ENCODE data around the gene PLOD3. TPM values are rescaled to one million over a fixed set of nuclear protein-coding genes. Genes with fewer than 3 reads are reported as not detected.
A peak's percentile ranks its signal among the peaks of the same experiment; 100 is the strongest.
"Not testable (repeated sequence)": the region's sequence is repeated elsewhere in the genome, so short reads cannot be mapped to it uniquely, and the experiment has no call there.

PLOD3 gene
- total RNA-seq = 10 to 100 TPM; 19.5 to 22.7 TPM

GRCh38 chr7:101217388-101218235, at the start of gene PLOD3, which contains the start of gene ZNHIT1:
Gene PLOD3, minus strand, starts transcription at chr7:101217581. Its CDS starts 307 bp downstream, at chr7:101217274.
Gene ZNHIT1, plus strand, starts transcription at chr7:101218165. Its CDS starts 31 bp downstream, at chr7:101218196.
- H3K27ac Mint-ChIP-seq = peak within 1 kb of the TSS; percentile 82
- H3K27me3 Mint-ChIP-seq = no peaks in the 10 kb centered on the region
- peak; percentile 91 for DNase-seq
- peaks cover 33% of the 10 kb centered on the region for H3K4me1 Mint-ChIP-seq
- no peaks in the 10 kb centered on the region for H3K9me3 Mint-ChIP-seq
- peaks cover 14% of the 10 kb centered on the region for H3K36me3 Mint-ChIP-seq
- H3K4me3 Mint-ChIP-seq = peak within 1 kb of the TSS; percentile 94

GRCh38 chr7:101265622-101266516, 48.5 kb upstream of the PLOD3 start:
- no peak for DNase-seq
- Mint-ChIP-seq H3K27ac (no peak overlapping the region), H3K36me3 (no peaks in the 10 kb centered on the region), H3K9me3 (no peaks in the 10 kb centered on the region), H3K4me1 (peaks cover 5% of the 10 kb centered on the region), H3K27me3 (peaks cover 8% of the 10 kb centered on the region), H3K4me3 (no peak overlapping the region)

GRCh38 chr7:101264102-101264706, 46.8 kb upstream of the PLOD3 start:
- DNase-seq, H3K27ac Mint-ChIP-seq, H3K9me3 Mint-ChIP-seq, H3K27me3 Mint-ChIP-seq, H3K4me1 Mint-ChIP-seq, H3K4me3 Mint-ChIP-seq, H3K36me3 Mint-ChIP-seq: not testable (repeated sequence)

- Mint-ChIP-seq H3K9me3 (no peaks in the 10 kb centered on the region), H3K36me3 (no peaks in the 10 kb centered on the region), H3K27ac (no peak overlapping the region)
Measured at GRCh38 chr7:101258243-101258731, 40.9 kb upstream of the PLOD3 start.

GRCh38 chr7:101255796-101256195, 38.4 kb upstream of the PLOD3 start:
- no peaks in the 10 kb centered on the region for H3K9me3 Mint-ChIP-seq

More at GRCh38 chr7:101258243-101258731, 40.9 kb upstream of the PLOD3 start:
- peaks cover 9% of the 10 kb centered on the region for H3K27me3 Mint-ChIP-seq
- no peak overlapping the region for H3K4me3 Mint-ChIP-seq
- no peak for DNase-seq
- no peaks in the 10 kb centered on the region for H3K4me1 Mint-ChIP-seq

GRCh38 chr7:101253199-101253598, 35.8 kb upstream of the PLOD3 start:
- not testable (repeated sequence) for H3K9me3 Mint-ChIP-seq, DNase-seq, H3K27ac Mint-ChIP-seq, H3K27me3 Mint-ChIP-seq, H3K36me3 Mint-ChIP-seq
- Mint-ChIP-seq H3K4me1 (peaks cover 18% of the 10 kb centered on the region), H3K4me3 (peak overlapping the region; percentile 96)

More at GRCh38 chr7:101255796-101256195, 38.4 kb upstream of the PLOD3 start:
- no peak overlapping the region for H3K27ac Mint-ChIP-seq
- H3K4me1 Mint-ChIP-seq = peaks cover 7% of the 10 kb centered on the region
- peaks cover 5% of the 10 kb centered on the region for H3K27me3 Mint-ChIP-seq
- no peak overlapping the region for H3K4me3 Mint-ChIP-seq
- H3K36me3 Mint-ChIP-seq = peaks cover 7% of the 10 kb centered on the region
- DNase-seq = no peak

- DNase-seq = peak; percentile 99
- Mint-ChIP-seq H3K36me3 (peaks cover 14% of the 10 kb centered on the region), H3K27me3 (peaks cover 5% of the 10 kb centered on the region), H3K4me3 (peak overlapping the region; percentile 96), H3K4me1 (peaks cover 22% of the 10 kb centered on the region), H3K27ac (peak overlapping the region; percentile 97), H3K9me3 (no peaks in the 10 kb centered on the region)
Measured at GRCh38 chr7:101251871-101252659, 34.7 kb upstream of the PLOD3 start.

GRCh38 chr7:101250324-101250723, 32.9 kb upstream of the PLOD3 start:
- Mint-ChIP-seq H3K4me3 (peak overlapping the region; percentile 96), H3K27ac (peak overlapping the region; percentile 62), H3K36me3 (peaks cover 23% of the 10 kb centered on the region), H3K4me1 (peaks cover 32% of the 10 kb centered on the region), H3K27me3 (peaks cover 5% of the 10 kb centered on the region), H3K9me3 (no peaks in the 10 kb centered on the region)
- DNase-seq = no peak

- Mint-ChIP-seq H3K27ac (no peak overlapping the region), H3K9me3 (no peaks in the 10 kb centered on the region), H3K4me1 (peaks cover 43% of the 10 kb centered on the region), H3K36me3 (peaks cover 33% of the 10 kb centered on the region), H3K4me3 (peak overlapping the region; percentile 20), H3K27me3 (no peaks in the 10 kb centered on the region)
- no peak for DNase-seq
Measured at GRCh38 chr7:101248276-101248675, 30.9 kb upstream of the PLOD3 start.

GRCh38 chr7:101245147-101245668, 27.8 kb upstream of the PLOD3 start:
- Mint-ChIP-seq H3K36me3 (peaks cover 27% of the 10 kb centered on the region), H3K27ac (peak overlapping the region; percentile 94), H3K27me3 (no peaks in the 10 kb centered on the region), H3K9me3 (no peaks in the 10 kb centered on the region), H3K4me1 (peaks cover 40% of the 10 kb centered on the region), H3K4me3 (peak overlapping the region; percentile 96)
- DNase-seq = no peak

GRCh38 chr7:101244375-101245146, 27.2 kb upstream of the PLOD3 start, which contains the start of gene FIS1:
Gene FIS1, minus strand, starts transcription at chr7:101245081. Its CDS starts 77 bp downstream, at chr7:101245004.
- peak; percentile 96 for DNase-seq
- H3K36me3 Mint-ChIP-seq = peaks cover 27% of the 10 kb centered on the region
- peaks cover 37% of the 10 kb centered on the region for H3K4me1 Mint-ChIP-seq
- peak within 1 kb of the TSS; percentile 96 for H3K4me3 Mint-ChIP-seq
- peak within 1 kb of the TSS; percentile 94 for H3K27ac Mint-ChIP-seq
- H3K9me3 Mint-ChIP-seq = no peaks in the 10 kb centered on the region
- no peaks in the 10 kb centered on the region for H3K27me3 Mint-ChIP-seq

GRCh38 chr7:101243646-101244374, 26.4 kb upstream of the PLOD3 start:
- peaks cover 36% of the 10 kb centered on the region for H3K4me1 Mint-ChIP-seq
- H3K4me3 Mint-ChIP-seq = peak overlapping the region; percentile 96
- H3K36me3 Mint-ChIP-seq = peaks cover 27% of the 10 kb centered on the region
- no peaks in the 10 kb centered on the region for H3K9me3 Mint-ChIP-seq
- H3K27me3 Mint-ChIP-seq = no peaks in the 10 kb centered on the region
- H3K27ac Mint-ChIP-seq = peak overlapping the region; percentile 94
- no peak for DNase-seq
